ENCODE measurements around the gene DHRS3.

The DHRS3 gene

DNA sequence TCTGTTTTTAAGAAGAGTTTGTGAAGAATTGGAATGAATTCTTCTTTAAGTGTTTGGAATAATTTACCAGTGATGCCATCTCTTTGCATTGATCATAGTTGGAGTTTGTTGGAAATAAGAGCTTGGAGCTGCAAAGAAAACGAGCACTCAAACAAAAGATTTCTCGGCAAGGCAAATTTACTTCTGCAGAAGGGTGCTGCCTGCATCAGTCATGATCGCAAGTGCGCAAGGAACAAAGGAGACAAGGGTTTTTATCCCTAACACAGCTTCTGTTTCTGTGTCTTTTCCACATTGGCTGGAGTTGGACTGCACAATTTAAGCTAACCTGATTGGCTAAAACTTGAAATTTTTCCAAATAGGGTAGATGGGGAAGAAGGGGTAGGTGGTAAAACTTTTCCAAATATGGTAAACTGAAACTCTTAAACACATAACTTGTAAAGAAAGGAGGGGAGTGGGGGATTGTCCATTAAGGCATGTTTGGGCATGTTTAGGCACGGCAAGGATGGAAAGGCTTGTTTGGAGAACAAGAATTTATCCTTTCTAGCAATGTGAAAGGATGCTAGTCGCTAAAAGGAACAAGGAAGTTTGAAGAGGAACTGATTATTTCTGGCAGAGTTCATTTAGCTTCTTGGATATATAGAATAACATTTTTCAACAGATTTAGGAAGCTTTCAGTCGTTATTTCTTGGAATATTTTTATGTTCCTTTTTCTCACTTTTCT lies 22.4 kb upstream of the DHRS3 start:
- no peak overlapping the region for H3K9ac ChIP-seq (ENCODE audit: low read depth in 1 of 2, low read length in 2 of 2)
- H3K27me3 ChIP-seq (ENCODE audit: control insufficient read depth in 1 of 2, insufficient read depth in 2 of 2, low read length in 2 of 2), result no peaks in the 10 kb centered on the region
- peaks cover 12 to 17% of the 10 kb centered on the region in 2 donors for H3K9me3 ChIP-seq (ENCODE audit: control insufficient read depth in 1 of 2, low read length in 2 of 2)

DNA sequence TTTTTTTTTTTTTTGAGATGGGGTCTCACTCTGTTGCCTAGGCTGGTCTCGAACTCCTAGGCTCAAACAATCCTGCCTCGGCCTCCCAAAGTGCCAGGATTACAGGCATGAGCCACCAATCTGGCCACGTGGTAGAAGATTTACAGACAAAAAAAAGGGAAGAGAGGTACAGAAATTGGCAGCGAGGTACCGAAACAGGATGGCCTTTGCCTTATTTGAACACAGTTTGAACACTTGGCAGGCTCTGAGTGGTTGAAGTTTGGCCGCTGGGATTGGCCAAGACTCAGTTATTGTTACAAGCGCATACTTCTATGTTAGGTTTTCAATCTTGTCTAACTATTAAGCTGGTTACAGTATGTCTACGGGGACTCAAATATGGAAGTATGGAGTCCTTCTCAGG lies 19.7 kb upstream of the DHRS3 start:
- no peak overlapping the region for H3K9ac ChIP-seq (ENCODE audit: low read depth in 1 of 2, low read length in 2 of 2)
- H3K9me3 ChIP-seq (ENCODE audit: control insufficient read depth in 1 of 2, low read length in 2 of 2), result peaks cover 12 to 17% of the 10 kb centered on the region in 2 donors
- H3K27me3 ChIP-seq (ENCODE audit: control insufficient read depth in 1 of 2, insufficient read depth in 2 of 2, low read length in 2 of 2), result no peaks in the 10 kb centered on the region
- no peaks in the 10 kb centered on the region for H3K36me3 ChIP-seq (ENCODE audit: control insufficient read depth in 1 of 2, insufficient read depth in 2 of 2, low read length in 2 of 2)
- no peaks in the 10 kb centered on the region for H3K4me1 ChIP-seq (ENCODE audit: control insufficient read depth in 1 of 2, insufficient read depth in 2 of 2, low read length in 2 of 2)
- H3K27ac ChIP-seq (ENCODE audit: low read depth, low read length), result no peak overlapping the region
- no peak overlapping the region for H3K4me3 ChIP-seq (ENCODE audit: low read depth in 1 of 2, low read length in 2 of 2)

More for the DNA sequence above, 22.4 kb upstream of the DHRS3 start:
- no peaks in the 10 kb centered on the region for H3K36me3 ChIP-seq (ENCODE audit: control insufficient read depth in 1 of 2, insufficient read depth in 2 of 2, low read length in 2 of 2)
- H3K27ac ChIP-seq (ENCODE audit: low read depth, low read length), result no peak overlapping the region
- H3K4me1 ChIP-seq (ENCODE audit: control insufficient read depth in 1 of 2, insufficient read depth in 2 of 2, low read length in 2 of 2), result no peaks in the 10 kb centered on the region
- no peak overlapping the region for H3K4me3 ChIP-seq (ENCODE audit: low read depth in 1 of 2, low read length in 2 of 2)

DNA sequence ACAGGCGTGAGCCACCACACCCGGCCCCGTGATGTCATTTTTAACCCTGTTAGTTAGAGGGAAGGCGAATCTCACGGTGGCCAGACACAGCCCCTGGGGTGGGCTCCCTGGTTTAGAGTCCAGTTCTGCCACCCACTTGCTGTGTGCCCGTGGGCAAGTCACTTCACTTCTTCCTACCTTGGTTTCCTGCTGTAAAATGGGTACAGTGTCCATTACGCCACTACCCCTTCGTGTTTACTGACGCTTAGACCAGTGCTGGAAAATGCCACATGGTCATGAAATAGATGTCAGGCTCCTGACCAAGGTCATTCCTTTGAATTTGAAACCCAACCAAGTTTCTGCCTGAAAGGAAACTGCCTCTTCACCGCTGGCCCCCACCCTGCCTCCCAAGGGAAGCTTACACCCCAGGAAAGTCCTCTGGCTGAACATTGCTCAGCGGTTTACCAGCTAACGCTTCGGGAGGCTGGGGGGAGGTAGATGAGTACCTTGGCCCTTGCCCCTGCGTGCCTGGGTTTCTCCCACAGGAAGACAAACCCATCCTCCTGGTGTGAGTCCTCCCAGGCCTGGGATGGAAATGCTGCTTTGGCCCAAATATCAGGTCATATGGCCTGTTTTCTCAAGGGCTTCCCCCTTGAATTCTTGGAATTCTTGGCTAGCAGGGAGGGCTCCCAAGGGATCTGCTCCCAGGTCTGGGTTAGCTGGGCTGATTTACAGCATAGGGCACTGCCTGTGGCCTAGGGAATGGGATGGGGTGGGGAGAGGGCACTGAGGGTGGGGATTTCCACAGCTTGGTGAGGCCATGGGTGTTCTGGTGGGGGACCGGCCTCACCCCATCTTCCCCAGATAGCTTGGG lies 18.3 kb upstream of the DHRS3 start:
- no peak overlapping the region for H3K4me3 ChIP-seq (ENCODE audit: low read depth in 1 of 2, low read length in 2 of 2)
- H3K9me3 ChIP-seq (ENCODE audit: control insufficient read depth in 1 of 2, low read length in 2 of 2), result peaks cover 12 to 17% of the 10 kb centered on the region in 2 donors
- no peak overlapping the region for H3K9ac ChIP-seq (ENCODE audit: low read depth in 1 of 2, low read length in 2 of 2)
- no peaks in the 10 kb centered on the region for H3K4me1 ChIP-seq (ENCODE audit: control insufficient read depth in 1 of 2, insufficient read depth in 2 of 2, low read length in 2 of 2)
- no peaks in the 10 kb centered on the region for H3K27me3 ChIP-seq (ENCODE audit: control insufficient read depth in 1 of 2, insufficient read depth in 2 of 2, low read length in 2 of 2)
- H3K27ac ChIP-seq (ENCODE audit: low read depth, low read length), result no peak overlapping the region
- no peaks in the 10 kb centered on the region for H3K36me3 ChIP-seq (ENCODE audit: control insufficient read depth in 1 of 2, insufficient read depth in 2 of 2, low read length in 2 of 2)

DNA sequence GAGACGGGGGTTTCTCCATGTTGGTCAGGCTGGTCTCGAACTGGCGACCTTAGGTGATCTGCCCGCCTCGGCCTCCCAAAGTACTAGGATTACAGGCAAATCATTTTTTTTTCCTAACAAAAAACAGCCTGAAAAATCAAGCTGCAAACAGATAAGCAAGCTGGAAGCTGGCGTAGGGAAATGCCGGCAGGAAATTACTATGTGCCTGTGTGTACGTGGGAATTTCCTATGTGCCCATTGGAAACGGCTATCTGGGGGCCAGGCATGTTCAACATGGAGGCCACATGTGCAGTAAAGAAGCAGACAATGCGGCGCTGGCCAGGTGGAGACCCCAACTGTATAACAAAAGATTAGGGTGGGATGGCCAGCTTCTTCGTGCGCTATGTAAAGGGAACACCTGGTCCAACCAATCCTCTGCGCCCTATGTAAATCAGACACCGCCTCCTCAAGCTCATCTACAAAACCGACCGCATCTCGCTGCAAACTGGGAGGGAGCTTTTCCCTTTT lies 16.7 kb upstream of the DHRS3 start:
- Histone ChIP-seq H3K27ac (ENCODE audit: low read depth, low read length) (no peak overlapping the region), H3K4me3 (ENCODE audit: low read depth in 1 of 2, low read length in 2 of 2) (no peak overlapping the region), H3K4me1 (ENCODE audit: control insufficient read depth in 1 of 2, insufficient read depth in 2 of 2, low read length in 2 of 2) (no peaks in the 10 kb centered on the region), H3K27me3 (ENCODE audit: control insufficient read depth in 1 of 2, insufficient read depth in 2 of 2, low read length in 2 of 2) (no peaks in the 10 kb centered on the region), H3K9me3 (ENCODE audit: control insufficient read depth in 1 of 2, low read length in 2 of 2) (peaks cover 8 to 9% of the 10 kb centered on the region in 2 donors), H3K9ac (ENCODE audit: low read depth in 1 of 2, low read length in 2 of 2) (no peak overlapping the region), H3K36me3 (ENCODE audit: control insufficient read depth in 1 of 2, insufficient read depth in 2 of 2, low read length in 2 of 2) (no peaks in the 10 kb centered on the region)

DNA sequence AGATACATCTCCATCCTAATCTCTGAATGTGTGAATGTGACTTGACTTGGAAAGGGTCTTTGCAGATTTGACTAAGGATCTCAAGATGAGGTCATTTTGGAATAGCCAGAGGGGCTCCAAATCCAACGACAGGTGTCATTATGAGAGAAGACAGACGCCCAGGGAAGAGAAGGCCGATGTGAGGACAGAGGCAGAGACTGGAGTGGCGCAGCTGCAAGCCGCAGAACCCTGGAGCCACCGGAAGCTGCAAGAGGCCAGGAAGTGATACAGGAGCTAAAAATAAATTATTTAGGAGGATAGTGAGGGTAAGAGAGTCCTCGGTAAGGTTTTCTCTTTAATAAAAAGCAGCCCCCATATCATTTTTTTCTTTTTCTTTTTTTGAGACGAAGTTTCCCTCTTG lies 16.1 kb upstream of the DHRS3 start:
- Histone ChIP-seq H3K27ac (ENCODE audit: low read depth, low read length) (no peak overlapping the region), H3K9ac (ENCODE audit: low read depth in 1 of 2, low read length in 2 of 2) (no peak overlapping the region), H3K4me3 (ENCODE audit: low read depth in 1 of 2, low read length in 2 of 2) (no peak overlapping the region), H3K4me1 (ENCODE audit: control insufficient read depth in 1 of 2, insufficient read depth in 2 of 2, low read length in 2 of 2) (no peaks in the 10 kb centered on the region), H3K27me3 (ENCODE audit: control insufficient read depth in 1 of 2, insufficient read depth in 2 of 2, low read length in 2 of 2) (no peaks in the 10 kb centered on the region), H3K9me3 (ENCODE audit: control insufficient read depth in 1 of 2, low read length in 2 of 2) (peaks cover 2 to 3% of the 10 kb centered on the region in 2 donors), H3K36me3 (ENCODE audit: control insufficient read depth in 1 of 2, insufficient read depth in 2 of 2, low read length in 2 of 2) (no peaks in the 10 kb centered on the region)

DNA sequence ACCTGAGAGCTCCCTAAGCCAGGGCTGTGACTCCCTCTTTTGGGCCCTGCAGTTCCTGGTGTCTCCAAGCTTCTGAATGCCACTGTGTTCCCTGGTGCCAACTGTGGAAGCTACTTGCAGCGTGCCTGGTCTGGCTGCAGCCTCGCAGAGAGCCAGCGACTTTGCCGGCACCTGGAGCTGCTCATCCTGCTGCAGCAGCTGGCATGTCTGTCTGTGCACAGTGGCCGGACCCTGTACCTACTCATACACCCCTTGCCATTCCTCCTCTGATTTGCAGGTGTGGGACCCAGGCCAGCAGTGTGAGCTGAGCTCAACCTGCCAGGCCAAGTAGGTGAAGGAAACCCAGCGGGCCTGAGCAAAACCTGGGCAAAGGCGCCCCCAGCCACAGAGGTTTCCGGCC lies 13.6 kb upstream of the DHRS3 start:
- H3K9ac ChIP-seq (ENCODE audit: low read depth in 1 of 2, low read length in 2 of 2), result no peak overlapping the region

DNA sequence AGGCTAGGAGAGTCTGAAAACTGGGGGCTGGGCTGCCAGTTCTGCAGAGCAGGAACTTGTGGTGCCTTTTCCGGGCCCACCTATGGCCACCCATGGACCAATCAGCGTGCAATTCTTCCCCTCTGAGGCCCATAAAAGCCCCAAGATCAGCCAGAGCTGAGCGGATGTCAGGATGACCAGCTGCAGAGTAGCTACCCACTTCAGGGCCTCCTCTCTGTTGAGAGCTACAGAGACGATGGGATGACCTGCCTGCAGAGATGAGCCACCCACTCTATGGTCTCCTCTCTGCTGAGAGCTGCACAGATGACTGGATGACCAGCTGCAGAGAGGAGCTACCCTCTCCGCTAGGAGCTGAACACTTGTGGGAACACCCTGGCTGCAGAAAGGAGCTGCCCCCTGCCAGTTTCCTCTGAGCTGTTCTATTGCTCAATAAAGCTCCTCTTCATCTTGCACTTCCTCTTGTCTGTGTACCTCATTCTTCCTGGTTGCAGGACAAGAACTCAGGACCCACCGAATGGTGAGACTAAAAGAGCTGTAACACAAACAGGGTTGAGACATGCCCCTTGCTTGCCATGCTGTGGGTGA lies 13.0 kb upstream of the DHRS3 start:
- no peaks in the 10 kb centered on the region for H3K36me3 ChIP-seq (ENCODE audit: control insufficient read depth in 1 of 2, insufficient read depth in 2 of 2, low read length in 2 of 2)
- H3K4me1 ChIP-seq (ENCODE audit: control insufficient read depth in 1 of 2, insufficient read depth in 2 of 2, low read length in 2 of 2), result no peaks in the 10 kb centered on the region
- no peak overlapping the region for H3K9ac ChIP-seq (ENCODE audit: low read depth in 1 of 2, low read length in 2 of 2)
- no peaks in the 10 kb centered on the region for H3K9me3 ChIP-seq (ENCODE audit: control insufficient read depth in 1 of 2, low read length in 2 of 2)
- no peak overlapping the region for H3K4me3 ChIP-seq (ENCODE audit: low read depth in 1 of 2, low read length in 2 of 2)
- H3K27me3 ChIP-seq (ENCODE audit: control insufficient read depth in 1 of 2, insufficient read depth in 2 of 2, low read length in 2 of 2), result no peaks in the 10 kb centered on the region
- no peak overlapping the region for H3K27ac ChIP-seq (ENCODE audit: low read depth, low read length)

More for the DNA sequence above, 13.6 kb upstream of the DHRS3 start:
- Histone ChIP-seq H3K27me3 (ENCODE audit: control insufficient read depth in 1 of 2, insufficient read depth in 2 of 2, low read length in 2 of 2) (no peaks in the 10 kb centered on the region), H3K4me1 (ENCODE audit: control insufficient read depth in 1 of 2, insufficient read depth in 2 of 2, low read length in 2 of 2) (no peaks in the 10 kb centered on the region), H3K36me3 (ENCODE audit: control insufficient read depth in 1 of 2, insufficient read depth in 2 of 2, low read length in 2 of 2) (no peaks in the 10 kb centered on the region), H3K27ac (ENCODE audit: low read depth, low read length) (no peak overlapping the region), H3K9me3 (ENCODE audit: control insufficient read depth in 1 of 2, low read length in 2 of 2) (no peaks in the 10 kb centered on the region), H3K4me3 (ENCODE audit: low read depth in 1 of 2, low read length in 2 of 2) (no peak overlapping the region)

DNA sequence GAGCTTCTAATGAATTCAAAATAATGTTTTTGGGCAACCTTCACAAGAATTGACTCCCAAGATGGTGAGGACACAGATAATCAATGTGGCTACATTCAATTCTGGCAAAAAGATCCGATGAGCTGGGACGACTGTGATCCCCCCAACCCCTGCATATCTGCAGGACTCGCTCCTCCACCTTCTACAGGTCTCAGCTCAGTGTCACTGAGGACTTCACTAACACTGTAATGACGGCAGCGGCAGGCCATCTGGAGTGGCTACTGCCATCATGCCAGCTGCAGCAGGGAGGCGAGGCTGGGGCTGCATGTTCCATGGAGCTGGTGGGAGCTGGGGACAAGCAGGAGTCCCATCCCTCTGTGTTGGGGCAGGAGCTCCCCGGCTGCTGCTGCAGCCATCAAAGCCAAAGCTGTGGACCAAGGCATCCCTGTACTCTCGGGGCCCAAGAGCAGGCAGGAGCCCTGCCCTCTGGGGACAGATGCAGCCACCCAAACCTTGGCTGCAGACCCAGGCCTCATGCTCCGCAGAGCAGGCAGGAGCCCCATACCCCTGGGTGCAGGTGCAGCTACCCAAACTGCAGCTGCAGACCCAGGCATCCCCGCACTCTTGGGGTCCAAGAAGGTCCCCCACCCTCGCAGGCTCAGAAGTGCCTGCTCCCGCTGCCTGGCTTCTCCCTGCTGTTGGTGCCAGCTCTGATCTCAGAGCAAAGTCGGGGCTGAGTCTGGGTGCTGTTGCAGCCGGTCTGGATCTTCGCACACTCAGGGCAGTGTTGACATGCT lies 12.2 kb upstream of the DHRS3 start:
- no peak overlapping the region for H3K4me3 ChIP-seq (ENCODE audit: low read depth in 1 of 2, low read length in 2 of 2)
- no peak overlapping the region for H3K9ac ChIP-seq (ENCODE audit: low read depth in 1 of 2, low read length in 2 of 2)
- no peaks in the 10 kb centered on the region for H3K9me3 ChIP-seq (ENCODE audit: control insufficient read depth in 1 of 2, low read length in 2 of 2)
- no peaks in the 10 kb centered on the region for H3K4me1 ChIP-seq (ENCODE audit: control insufficient read depth in 1 of 2, insufficient read depth in 2 of 2, low read length in 2 of 2)
- no peak overlapping the region for H3K27ac ChIP-seq (ENCODE audit: low read depth, low read length)
- no peaks in the 10 kb centered on the region for H3K27me3 ChIP-seq (ENCODE audit: control insufficient read depth in 1 of 2, insufficient read depth in 2 of 2, low read length in 2 of 2)
- no peaks in the 10 kb centered on the region for H3K36me3 ChIP-seq (ENCODE audit: control insufficient read depth in 1 of 2, insufficient read depth in 2 of 2, low read length in 2 of 2)

DNA sequence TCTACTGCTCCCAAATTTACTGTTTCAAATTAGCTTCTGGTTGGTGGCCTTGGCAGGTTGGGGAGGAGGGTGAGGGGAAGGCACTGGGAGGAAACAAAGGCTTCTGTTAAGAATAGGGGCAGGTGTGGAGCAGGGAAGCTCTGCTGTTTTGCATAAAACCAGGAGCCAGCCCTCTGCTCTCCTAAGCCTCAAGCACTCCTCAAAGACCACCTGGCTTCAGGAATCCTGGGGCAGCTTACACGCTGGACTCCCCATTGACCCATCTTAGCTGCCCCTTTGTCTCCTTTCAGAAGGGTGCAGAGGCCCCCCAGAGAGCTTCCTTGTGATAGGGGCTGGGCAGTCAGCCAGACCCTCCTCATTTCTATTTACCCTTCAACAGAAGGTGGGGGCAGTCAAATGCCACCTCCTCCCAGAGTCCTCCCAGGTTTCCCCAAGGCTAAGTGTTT lies 11.5 kb upstream of the DHRS3 start:
- H3K9me3 ChIP-seq (ENCODE audit: control insufficient read depth in 1 of 2, low read length in 2 of 2), result no peaks in the 10 kb centered on the region
- no peak overlapping the region for H3K9ac ChIP-seq (ENCODE audit: low read depth in 1 of 2, low read length in 2 of 2)
- no peak overlapping the region for H3K4me3 ChIP-seq (ENCODE audit: low read depth in 1 of 2, low read length in 2 of 2)
- H3K27ac ChIP-seq (ENCODE audit: low read depth, low read length), result no peak overlapping the region
- H3K27me3 ChIP-seq (ENCODE audit: control insufficient read depth in 1 of 2, insufficient read depth in 2 of 2, low read length in 2 of 2), result no peaks in the 10 kb centered on the region
- H3K36me3 ChIP-seq (ENCODE audit: control insufficient read depth in 1 of 2, insufficient read depth in 2 of 2, low read length in 2 of 2), result no peaks in the 10 kb centered on the region
- no peaks in the 10 kb centered on the region for H3K4me1 ChIP-seq (ENCODE audit: control insufficient read depth in 1 of 2, insufficient read depth in 2 of 2, low read length in 2 of 2)
